C1 segment of cervical spinal cord (tissue), 14 donors: ENCODE measurements around the gene ME3.
"Not testable (repeated sequence)": the region's sequence is repeated elsewhere in the genome, so short reads cannot be mapped to it uniquely, and the experiment has no call there.

ENCODE experiments used
- DNase-seq, 14 donors: peaks; one replicate each; lab custom pipeline; 2025; lab: John Stamatoyannopoulos, UW

Gene ME3

DNA sequence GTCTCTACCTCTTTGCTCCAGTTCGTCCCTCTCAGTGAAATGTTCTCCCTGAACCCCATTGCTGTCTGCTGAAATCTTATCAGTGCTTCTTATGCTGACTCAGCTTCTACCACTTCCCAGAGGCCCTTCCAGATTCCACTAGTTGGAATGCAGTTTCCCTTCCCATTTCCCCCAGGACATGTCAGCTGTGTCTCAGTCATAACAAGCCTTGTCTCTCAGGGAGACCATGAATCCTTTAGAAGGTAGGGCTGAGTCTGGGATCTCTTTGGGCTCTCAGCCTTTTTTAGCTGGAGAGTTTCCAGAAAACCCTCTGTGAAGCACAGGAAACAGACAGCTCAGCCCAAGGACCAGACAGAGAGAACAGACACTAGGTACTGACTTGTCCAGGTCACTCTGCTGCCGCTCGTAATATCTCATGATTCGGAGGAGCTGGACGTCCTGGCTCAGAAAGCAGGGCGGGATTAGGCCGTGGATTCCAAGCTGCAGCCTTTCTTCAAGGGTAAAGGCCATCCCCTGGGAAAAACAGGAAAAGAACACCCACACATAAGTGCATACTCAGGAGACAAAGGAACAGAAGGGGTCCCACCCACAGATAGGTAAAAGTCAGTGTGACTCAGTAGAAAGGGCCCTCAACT is 113.0 kb downstream of the ME3 start:
- no peak for DNase-seq

DNA sequence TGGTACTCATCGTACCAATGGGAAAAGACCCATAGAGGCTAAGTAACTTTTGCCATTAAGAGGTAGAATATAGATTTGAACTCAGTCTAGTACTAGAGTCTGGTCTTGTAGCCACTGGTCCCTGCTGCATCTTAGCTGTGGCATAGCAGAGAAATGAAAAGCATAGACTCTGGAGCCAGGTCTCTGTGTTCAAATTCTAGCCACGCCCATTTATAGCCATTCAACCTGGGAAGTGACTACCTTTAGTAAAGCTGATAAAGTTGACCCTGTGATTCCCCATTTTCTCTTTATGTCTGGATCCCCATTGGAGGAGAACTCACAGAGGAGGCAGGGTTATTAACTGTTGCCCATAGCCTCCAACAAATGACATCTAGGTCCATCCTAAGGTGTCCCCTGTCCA is 113.6 kb downstream of the ME3 start:
- DNase-seq = no peak

DNA sequence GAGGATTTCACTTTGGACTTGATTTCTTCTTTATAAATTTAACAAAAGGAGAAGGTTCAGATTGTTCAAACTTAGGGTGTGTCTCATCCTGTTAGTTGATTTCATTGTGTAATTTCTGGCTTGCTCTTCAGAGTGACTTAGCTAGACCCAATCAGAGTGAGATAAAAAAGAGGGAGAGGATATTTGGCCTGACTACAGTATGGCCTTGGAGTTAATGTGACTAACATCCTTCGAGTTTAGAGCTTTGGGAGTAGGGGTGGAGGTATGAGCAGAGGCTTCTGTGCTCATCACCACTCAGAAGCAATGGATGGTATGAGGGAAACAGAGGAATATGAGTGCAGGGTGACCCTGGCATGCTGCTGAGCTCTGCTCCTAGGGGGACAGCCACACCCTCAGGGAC is 114.2 kb downstream of the ME3 start:
- DNase-seq = no peak

DNA sequence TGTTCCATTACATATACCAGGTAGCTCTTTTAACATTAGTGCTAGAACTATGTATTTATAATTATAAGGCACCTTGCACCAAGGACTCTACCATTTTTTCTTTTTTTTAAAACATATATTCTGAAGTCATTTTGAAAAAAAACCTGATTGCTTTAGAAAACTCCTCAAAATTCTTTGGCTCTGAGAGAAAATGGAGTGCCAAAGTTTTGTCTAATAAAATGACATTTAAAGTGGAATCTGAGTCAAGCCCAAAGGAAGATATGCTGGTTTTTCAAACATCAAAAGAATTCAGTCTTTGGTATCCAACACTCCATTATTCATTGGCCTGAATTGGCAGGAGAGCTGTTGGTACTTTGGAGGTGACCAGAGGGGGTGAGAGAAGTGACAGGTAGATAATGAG is 116.5 kb downstream of the ME3 start:
- no peak for DNase-seq

DNA sequence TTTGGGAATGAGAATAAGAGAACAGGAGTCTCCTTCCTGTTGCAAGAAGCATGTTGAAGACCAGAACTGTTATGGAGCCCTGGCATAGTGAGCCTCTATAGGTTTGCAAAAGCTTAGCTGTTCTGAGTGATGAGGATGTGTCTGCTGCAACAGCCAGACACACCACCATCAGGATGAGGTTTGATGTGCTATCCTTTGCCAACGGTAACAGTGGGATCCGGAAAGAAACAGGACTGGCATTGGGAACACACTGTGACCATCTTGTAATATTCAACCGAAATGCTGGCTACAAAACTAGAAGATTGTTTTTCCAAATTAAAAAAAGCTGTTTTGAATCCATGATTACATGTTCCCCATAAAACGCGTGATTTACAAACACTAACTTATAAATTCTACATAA is 117.0 kb downstream of the ME3 start:
- DNase-seq = no peak

DNA sequence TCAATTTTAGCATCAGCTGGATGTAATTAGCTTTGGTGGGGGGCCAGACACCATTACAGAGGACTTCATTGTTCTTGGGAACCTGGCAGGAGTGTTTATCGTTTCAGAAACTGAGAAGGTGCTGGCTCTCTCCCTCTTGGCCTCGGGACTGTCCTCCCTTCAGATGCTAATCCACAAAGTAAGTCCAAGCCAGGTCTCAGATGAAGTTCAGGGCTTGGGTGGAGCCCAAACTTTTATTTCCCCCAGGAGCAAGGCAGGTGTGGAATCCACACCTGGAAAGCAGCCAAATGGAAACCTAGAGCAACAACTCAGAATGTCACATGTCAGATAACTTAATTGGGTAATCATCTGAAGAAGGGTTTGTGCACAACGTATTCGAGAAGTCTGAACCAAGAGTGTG is 119.2 kb downstream of the ME3 start:
- DNase-seq = no peak

DNA sequence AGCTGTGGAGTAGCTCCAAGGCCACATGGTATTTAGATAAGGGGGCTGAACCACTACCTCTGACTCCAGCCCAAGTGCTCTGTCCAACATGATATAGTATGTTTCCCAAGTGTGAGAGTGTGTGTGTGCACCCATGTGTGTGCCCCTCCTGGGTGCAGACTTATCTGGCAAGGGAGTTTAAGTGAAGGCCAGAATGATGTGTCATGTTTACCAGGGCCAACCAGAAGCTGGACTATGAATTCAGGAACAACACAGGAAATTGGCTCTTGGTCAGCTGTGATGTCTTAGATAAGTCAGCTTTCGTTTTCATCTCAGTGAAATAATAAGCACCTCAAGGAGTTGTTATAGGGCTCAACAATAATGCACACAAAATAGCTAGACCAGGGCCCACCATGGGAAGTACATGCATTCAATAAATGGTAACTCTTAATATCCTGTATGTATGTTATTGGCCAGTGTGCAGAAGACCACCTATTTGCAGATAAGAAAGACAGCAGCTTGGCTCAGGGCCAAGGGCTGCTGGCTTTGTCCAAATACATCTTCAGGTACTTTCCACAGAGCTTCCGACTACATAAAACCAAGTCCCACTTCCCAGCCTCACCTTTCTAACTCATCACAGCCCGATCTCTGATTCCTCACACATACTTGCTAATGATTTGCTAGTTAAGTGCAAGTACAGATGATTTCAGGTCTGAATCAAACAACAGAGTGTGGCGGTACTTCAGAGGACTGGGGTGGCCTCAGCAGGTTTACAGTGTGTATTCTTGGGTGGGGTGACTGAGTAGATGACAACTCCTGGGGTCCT is 120.9 kb downstream of the ME3 start:
- DNase-seq = no peak

DNA sequence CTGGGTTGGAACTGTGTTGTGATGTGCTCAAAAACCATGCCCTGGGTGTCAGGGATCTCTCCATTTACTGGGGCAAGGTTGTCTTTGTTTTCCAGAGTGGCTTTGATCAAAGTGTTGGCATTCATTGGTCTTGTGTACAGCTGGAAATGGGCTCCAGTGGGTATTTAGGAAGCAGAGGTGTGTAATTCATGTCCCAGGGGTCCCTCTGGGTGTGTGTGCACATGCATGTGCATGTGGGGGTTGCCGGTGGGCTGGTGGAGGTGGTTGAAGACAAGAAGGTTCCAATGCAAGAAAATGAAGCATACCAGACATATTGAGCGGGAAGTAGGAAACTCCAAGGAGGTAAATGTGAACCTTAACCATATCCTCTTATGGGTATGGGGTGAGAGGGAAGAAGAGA is 121.7 kb downstream of the ME3 start:
- DNase-seq = no peak

DNA sequence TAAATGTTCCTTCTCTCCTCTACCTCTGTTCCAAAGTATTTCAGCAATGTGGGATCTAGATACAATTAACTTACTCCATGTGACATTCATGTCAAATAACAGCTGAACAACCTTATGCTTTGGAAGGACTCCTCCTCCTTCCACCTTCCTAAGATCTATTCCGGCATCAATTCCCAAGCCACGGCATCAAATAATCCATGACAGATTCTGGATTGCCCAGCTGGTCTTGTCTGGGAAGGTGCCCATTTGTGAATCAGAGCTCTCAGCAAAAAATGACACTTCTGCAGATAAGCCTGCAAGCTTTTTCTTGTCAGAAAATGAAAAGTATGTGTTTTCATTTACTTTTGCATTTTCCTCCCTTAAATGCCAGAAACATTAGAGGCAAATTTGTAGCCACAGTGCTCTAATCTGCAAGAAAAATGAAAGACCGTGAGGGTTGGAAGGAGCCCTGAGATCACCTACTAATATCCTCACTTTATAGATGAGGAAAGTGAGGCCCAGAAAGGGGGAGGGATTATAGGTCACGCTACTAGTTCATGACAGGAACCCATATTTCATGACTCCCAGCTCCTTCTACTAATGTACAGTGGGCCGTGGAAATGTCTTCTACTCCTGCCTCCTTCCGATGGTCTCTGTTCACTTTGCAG is 124.0 kb downstream of the ME3 start:
- peak in 1 of 14 donors; percentile 33 for DNase-seq

DNA sequence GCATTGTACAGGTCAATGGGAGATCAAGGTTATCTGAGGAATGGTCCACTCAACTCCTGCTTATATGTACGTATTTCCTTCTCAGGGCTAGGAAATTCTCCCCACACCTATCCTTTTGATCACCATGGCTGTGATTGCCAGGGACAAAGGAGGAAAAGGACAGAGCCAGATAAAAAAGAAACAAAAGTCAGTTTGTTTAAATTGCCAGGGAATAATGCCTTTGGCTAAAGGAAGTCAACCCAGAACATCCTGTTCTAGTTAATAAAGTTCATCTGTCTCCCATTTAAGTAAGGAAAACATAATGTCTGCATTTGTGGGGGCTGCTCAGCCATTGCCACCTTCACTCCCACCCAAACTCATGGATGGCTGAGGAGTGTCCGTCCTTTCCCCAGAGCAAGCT is 124.7 kb downstream of the ME3 start:
- DNase-seq = no peak

DNA sequence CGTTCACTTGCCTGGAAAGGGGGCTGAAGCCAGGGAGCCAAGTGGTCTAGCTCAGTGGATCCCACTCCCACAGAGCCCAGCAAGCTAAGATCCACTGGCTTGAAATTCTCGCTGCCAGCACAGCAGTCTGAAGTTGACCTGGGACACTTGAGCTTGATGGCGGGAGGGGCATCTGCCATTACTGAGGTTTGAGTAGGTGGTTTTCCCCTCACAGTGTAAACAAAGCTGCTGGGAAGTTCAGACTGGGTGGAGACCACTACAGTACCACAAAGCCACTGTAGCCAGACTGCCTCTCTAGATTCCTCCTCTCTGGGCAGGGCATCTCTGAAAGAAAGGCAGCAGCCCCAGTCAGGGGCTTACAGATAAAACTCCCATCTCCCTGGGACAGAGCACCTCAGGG is 131.1 kb downstream of the ME3 start:
- not testable (repeated sequence) for DNase-seq

DNA sequence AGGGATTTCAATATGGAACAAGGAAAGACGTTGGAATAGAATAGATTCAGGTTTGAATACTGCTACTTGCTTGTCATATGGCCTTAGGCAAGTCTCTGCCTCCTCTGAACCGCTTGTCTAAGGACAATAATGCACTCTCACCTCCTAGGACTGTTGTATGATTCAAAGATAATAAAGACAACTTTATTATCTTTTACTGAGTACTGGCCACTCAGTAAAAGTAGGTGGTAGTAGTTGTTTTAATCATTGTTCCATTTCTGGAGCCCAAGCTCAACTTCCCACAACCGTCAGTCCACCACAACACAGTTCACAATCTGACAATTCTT is 134.2 kb downstream of the ME3 start:
- no peak for DNase-seq

DNA sequence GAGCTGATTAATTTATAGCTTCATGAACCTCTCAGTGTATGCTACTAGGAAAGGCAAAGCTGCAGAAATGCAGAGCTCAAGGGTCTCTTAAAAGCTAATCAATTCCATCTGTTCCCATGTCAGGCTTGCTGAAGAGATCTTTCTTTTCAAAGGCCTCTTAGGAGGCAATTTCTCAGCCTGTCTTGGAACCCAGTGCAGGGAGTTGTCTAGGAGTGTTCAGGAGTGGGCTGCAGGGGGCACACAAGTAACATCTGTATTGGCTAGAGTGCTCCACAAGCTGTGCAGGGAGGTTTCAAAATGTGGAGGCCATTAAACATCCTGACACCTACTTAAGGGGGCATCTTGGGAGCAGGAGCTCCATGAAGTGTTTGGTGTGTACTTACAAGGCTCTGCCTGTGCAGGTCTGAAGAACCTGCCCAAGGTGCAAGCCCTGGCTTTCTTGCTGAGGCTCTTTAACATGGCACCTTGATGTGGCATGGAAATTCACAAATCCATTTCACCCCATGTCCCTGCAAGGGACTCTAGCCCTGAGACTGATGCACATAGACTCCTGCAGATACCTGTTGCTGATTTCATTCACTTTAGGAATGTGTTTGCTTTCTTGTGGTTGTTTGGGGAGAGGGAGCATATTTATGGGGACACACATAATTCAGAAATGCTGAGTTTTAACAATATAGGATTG is 134.7 kb downstream of the ME3 start:
- DNase-seq = no peak

DNA sequence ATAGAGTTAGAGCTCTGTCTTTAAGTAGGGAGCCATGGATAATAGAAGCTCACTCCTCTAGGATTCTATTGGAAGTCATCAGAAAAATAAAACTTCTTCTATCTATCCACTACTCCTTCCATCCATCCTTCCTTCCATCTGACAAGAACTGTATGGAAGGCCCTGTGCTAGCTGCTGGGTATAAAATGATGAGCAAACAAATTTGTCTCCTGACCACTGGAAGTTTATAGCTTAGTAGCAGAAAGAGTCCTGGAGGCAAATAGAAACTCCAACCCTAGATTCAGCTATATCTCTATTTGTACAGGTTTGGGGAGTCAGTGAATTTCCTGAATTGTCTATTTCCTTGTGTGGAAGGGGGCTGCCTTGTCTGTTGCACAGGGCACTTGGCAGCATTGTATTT is 136.6 kb downstream of the ME3 start:
- no peak for DNase-seq

DNA sequence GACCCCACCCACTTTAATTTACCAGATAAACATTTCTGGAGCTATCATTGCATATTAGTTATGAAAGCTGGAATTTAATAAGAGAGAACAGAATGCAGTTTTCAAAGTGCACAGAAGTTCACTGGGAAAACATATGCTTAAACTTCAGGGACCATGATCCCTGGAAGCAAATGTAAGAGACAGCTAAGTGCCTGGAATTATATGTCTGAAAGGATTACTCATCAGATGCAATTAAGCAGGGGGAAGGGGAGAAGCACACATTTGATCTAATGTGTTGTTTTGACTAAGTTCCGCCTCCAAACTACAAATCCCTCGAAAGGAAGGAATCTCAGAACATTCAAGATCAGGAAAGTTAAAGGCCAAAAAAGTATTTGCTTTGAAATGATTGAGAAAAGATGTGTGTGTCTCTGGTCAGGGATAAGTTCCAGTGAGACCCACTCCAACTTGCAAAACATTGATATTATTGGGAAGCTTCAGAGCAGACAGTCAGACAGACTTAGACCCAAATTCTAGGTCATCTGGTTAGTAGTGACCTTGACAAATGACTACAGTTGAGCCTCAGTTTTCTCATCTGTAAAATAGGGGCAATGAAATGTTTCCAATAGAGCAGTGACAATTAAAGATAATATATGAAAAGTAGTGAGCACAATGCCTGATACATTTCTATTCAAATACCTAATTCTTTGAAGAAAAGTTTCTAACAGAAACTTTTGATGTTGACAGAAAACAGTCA is 147.6 kb downstream of the ME3 start:
- no peak for DNase-seq

DNA sequence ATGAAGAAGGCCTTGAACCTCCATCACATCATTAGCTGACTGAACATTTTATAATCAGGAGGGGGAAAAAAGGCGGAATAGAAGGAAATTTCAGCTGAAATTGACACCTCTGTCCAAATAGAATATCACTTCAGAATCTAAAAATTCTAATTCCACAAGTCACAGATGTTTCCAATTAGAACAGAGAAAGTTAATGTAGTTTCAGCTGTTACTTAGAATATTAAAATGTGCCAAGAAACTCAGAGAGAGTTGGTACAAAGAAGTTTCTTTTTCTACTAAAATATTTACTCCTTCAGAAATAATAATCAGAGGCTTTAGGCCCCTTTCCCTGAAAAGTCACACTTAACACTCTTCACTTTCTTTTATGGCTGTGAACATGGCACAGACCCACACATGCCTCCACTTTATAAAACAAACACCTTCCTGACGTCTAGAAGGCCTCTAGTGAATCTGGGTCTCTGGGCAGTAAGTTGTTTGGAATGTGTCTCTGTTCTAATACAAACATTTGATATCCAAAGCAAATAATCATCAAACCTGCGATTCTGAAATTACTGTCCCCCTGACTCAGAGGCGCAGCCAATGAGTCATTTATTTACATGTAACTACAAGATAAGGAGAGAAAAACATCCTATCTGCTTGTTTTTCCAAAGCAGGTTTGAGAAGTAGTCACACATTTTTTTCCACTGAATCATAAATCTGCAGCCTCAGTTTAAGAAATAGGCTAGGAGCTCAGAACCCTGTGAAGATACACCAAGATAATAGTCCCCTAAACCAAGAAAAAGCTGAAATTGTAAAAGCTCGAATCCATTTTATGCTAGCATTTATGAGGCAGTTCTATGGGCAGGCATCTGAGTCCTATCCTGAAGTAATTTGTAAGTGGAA is 148.4 kb downstream of the ME3 start:
- no peak for DNase-seq

DNA sequence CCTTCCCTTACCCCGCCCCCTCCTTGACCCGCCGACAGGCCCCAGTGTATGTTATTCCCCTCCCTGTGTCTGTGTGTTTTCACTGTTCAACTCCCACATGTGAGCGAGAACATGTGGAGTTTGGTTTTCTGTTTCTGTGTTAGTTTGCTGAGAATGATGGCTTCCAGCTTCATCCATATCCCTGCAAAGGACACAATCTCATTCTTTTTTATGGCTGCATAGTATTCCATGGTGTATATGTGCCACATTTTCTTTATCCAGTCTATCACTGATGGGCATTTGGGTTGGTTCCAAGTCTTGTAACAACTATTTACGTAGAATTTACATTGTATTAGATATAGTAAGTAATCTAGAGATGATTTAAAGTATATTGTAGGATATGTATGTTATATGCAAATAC is 149.9 kb downstream of the ME3 start:
- DNase-seq = not testable (repeated sequence)

DNA sequence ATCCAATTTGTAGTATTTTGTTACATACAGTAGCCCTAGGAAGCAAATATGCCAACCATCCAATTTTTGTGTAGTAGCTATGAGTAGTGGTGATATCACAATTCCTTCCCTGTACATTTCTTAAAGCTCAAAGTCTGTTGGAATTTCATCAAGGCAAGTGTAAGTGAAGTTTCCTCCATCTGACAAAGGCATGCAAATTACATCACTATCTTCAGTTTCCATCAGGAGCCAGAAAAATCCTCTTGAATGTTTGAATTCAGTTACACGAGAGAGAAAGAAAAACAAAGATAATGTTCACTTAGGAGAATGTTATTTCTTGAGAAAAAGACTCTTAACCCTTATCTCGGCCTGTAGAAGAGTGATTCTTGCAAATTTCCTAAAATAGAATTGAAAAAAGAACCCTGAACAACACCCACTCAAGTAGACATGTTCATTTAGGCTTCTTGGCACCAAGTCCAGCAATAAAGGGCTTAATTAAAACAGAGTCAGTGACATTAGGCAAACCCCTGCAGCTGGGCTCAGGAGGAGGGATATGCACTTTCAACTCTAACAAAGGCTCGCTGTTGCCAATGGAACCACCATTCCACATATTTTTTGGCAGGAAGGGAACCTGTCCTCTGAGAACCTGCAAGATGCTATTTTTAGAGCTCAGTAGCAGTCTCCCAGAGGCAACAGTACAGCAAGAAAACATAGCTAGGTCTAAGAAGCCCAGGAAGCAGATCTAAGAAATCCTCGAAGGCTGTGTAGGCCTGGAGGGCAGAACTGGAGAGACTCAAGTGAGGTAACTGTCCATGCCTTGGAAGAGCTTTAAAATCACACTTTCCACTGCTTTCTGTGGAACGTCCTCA is 153.1 kb downstream of the ME3 start:
- DNase-seq = no peak

DNA sequence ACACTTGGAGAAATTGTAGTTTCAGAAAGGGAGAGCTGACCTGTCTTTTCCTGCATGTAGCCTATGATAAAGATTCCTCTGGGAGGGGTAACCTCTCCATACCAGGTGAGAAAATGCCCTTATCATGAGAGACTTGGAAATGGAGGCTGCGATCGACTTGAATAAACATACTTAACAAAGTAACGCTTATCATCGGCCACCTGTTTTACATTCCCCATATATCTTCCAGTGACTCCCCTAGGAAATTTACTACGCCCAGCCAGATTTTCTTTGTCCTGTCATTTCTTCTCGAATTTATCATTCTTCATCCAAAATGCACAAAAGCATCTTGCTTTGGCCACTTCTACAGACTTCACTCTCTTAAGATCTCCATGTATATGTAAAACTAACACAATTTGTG is 154.2 kb downstream of the ME3 start:
- DNase-seq = no peak

DNA sequence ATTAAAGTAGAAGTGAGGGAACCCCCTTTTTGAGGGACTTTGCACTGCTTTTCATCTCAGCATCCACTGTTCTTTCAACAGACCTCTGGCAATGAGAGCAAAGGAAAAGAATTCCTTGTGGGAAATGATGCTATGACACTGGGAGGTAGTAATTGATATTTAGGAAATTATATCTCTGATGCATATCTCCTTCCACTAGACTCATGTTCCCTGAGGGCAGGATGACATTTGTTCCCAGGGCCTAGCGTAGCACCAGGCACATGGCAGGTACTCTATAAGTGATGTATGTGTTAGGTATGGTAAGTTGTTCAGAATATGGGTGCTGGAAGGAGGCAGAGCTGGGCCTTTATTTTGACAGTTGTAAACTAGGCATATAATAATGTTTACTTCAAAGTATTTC is 154.9 kb downstream of the ME3 start:
- DNase-seq = no peak
